ENCODE measurements around the gene RMP24.

Gene RMP24

DNA sequence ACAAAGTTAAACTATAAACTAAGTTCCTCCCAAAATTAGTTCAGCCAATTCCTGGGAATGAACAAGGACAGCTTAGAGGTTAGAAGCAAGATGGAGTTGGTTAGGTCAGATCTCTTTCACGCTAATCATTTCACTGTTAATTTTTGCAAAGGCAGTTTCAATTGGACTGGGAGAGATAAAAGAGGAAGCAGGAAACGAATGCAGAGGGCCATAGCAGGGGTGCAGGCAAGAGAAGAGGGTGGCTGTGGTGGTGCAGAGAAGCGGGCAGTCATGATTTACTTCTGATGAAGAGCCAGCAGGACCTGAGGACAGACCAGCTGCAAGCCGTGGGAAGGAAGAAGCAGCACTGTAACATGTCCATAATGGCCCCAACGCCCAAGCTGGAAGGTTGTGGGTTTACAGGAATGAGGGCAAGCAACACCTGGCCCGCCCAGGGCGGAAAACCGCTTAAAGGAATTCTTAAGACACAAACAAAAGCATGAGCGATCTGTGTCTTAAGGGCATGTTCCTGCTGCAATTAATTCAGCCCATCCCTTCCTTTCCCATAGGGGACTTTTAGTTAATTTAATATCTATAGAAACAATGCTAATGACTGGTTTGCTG lies 4.1 kb upstream of the RMP24 start:
- Mint-ChIP-seq H3K4me3 (no peak overlapping the region), H3K9me3 (peaks cover 8% of the 10 kb centered on the region), H3K36me3 (ENCODE audit: low read depth) (no peaks in the 10 kb centered on the region), H3K27me3 (ENCODE audit: low read depth, poor library complexity) (peaks cover 12% of the 10 kb centered on the region), H3K27ac (no peak overlapping the region), H3K4me1 (peaks cover 14% of the 10 kb centered on the region)
- DNase-seq: no peak
- no peak for TF ChIP-seq CTCF (IDR thresholded peaks at IDR 0.05)

GRCh38 chr18:35969676-35970075 lies 2.8 kb upstream of the RMP24 start:
- no peak for DNase-seq
- no peak for TF ChIP-seq CTCF (IDR thresholded peaks at IDR 0.05)
- peaks cover 23% of the 10 kb centered on the region for H3K4me1 Mint-ChIP-seq
- peaks cover 8% of the 10 kb centered on the region for H3K9me3 Mint-ChIP-seq
- peaks cover 8% of the 10 kb centered on the region for H3K27me3 Mint-ChIP-seq (ENCODE audit: low read depth, poor library complexity)
- no peak overlapping the region for H3K27ac Mint-ChIP-seq
- H3K4me3 Mint-ChIP-seq: no peak overlapping the region
- peaks cover 9% of the 10 kb centered on the region for H3K36me3 Mint-ChIP-seq (ENCODE audit: low read depth)

- peak overlapping the region; percentile 85 for H3K27ac Mint-ChIP-seq
- no peak for DNase-seq
- no peak for TF ChIP-seq CTCF (IDR thresholded peaks at IDR 0.05)
- peaks cover 26% of the 10 kb centered on the region for H3K36me3 Mint-ChIP-seq (ENCODE audit: low read depth)
- H3K27me3 Mint-ChIP-seq (ENCODE audit: low read depth, poor library complexity): peaks cover 3% of the 10 kb centered on the region
- peaks cover 23% of the 10 kb centered on the region for H3K4me1 Mint-ChIP-seq
- H3K9me3 Mint-ChIP-seq: peaks cover 5% of the 10 kb centered on the region
- H3K4me3 Mint-ChIP-seq: peak overlapping the region; percentile 97
Observed at GRCh38 chr18:35971661-35972196, 750 bp upstream of the RMP24 start.

- peaks cover 43% of the 10 kb centered on the region for H3K36me3 Mint-ChIP-seq (ENCODE audit: low read depth)
- no peak for DNase-seq
- peak overlapping the region; percentile 66 for H3K27ac Mint-ChIP-seq
Observed at GRCh38 chr18:35973650-35974049, 1.2 kb downstream of the RMP24 start.

GRCh38 chr18:35974181-35974580 lies 1.7 kb downstream of the RMP24 start:
- no peak for DNase-seq
- peaks cover 2% of the 10 kb centered on the region for H3K27me3 Mint-ChIP-seq (ENCODE audit: low read depth, poor library complexity)
- no peak for TF ChIP-seq CTCF (IDR thresholded peaks at IDR 0.05)
- H3K27ac Mint-ChIP-seq: no peak overlapping the region
- peaks cover 23% of the 10 kb centered on the region for H3K4me1 Mint-ChIP-seq
- H3K9me3 Mint-ChIP-seq: no peaks in the 10 kb centered on the region
- H3K36me3 Mint-ChIP-seq (ENCODE audit: low read depth): peaks cover 47% of the 10 kb centered on the region
- peak overlapping the region; percentile 97 for H3K4me3 Mint-ChIP-seq

More at GRCh38 chr18:35973650-35974049, 1.2 kb downstream of the RMP24 start:
- Mint-ChIP-seq H3K4me3 (peak overlapping the region; percentile 97), H3K9me3 (no peaks in the 10 kb centered on the region), H3K27me3 (ENCODE audit: low read depth, poor library complexity) (peaks cover 2% of the 10 kb centered on the region), H3K4me1 (peaks cover 23% of the 10 kb centered on the region)
- no peak for TF ChIP-seq CTCF (IDR thresholded peaks at IDR 0.05)

GRCh38 chr18:35979112-35979511 lies 6.6 kb downstream of the RMP24 start:
- Mint-ChIP-seq H3K36me3 (ENCODE audit: low read depth) (peaks cover 81% of the 10 kb centered on the region), H3K4me3 (no peak overlapping the region), H3K9me3 (no peaks in the 10 kb centered on the region), H3K27ac (no peak overlapping the region), H3K27me3 (ENCODE audit: low read depth, poor library complexity) (peaks cover 2% of the 10 kb centered on the region), H3K4me1 (peaks cover 3% of the 10 kb centered on the region)
- no peak for TF ChIP-seq CTCF (IDR thresholded peaks at IDR 0.05)
- no peak for DNase-seq
